Suppressor macrophage treated with lipopolysaccharide for 4 hours (primary cell): Measurements from ENCODE around the gene FOXN4.

ENCODE experiments used
- DNase-seq: peaks from one replicate; pipeline ENCODE4 v3.0.0-alpha.2; 2020

Gene FOXN4

GRCh38 chr12:109304485-109304884 is 4.6 kb downstream of the FOXN4 start:
- no peak for DNase-seq

- DNase-seq: no peak
These were observed 6.3 kb downstream of the FOXN4 start for GRCh38 chr12:109302770-109303169.

- no peak for DNase-seq
These were observed 6.7 kb downstream of the FOXN4 start for GRCh38 chr12:109302358-109302757.

GRCh38 chr12:109301643-109302168 is 7.4 kb downstream of the FOXN4 start:
- no peak for DNase-seq

GRCh38 chr12:109299849-109300248 is 9.2 kb downstream of the FOXN4 start:
- DNase-seq: no peak

- DNase-seq: no peak
These were observed 12.7 kb downstream of the FOXN4 start for GRCh38 chr12:109296431-109296830.

- no peak for DNase-seq
These were observed 13.2 kb downstream of the FOXN4 start for GRCh38 chr12:109295764-109296425.

GRCh38 chr12:109294286-109294796 is 14.7 kb downstream of the FOXN4 start:
- DNase-seq: no peak

GRCh38 chr12:109293106-109293505 is 16.0 kb downstream of the FOXN4 start:
- no peak for DNase-seq

GRCh38 chr12:109292342-109292711 is 16.8 kb downstream of the FOXN4 start:
- no peak for DNase-seq

- no peak for DNase-seq
These were observed 17.4 kb downstream of the FOXN4 start for GRCh38 chr12:109291521-109292341.

GRCh38 chr12:109291117-109291516 is 18.0 kb downstream of the FOXN4 start:
- DNase-seq: no peak

GRCh38 chr12:109290061-109290460 is 19.0 kb downstream of the FOXN4 start:
- no peak for DNase-seq

- DNase-seq: no peak
These were observed 19.5 kb downstream of the FOXN4 start for GRCh38 chr12:109289551-109289950.

- no peak for DNase-seq
These were observed 20.1 kb downstream of the FOXN4 start for GRCh38 chr12:109289004-109289403.

GRCh38 chr12:109288571-109288970 is 20.5 kb downstream of the FOXN4 start:
- DNase-seq: no peak

- DNase-seq: no peak
These were observed 21.1 kb downstream of the FOXN4 start for GRCh38 chr12:109287811-109288469.

- no peak for DNase-seq
These were observed 21.9 kb downstream of the FOXN4 start for GRCh38 chr12:109287181-109287580.

GRCh38 chr12:109286652-109287051 is 22.4 kb downstream of the FOXN4 start:
- DNase-seq: no peak

- no peak for DNase-seq
These were observed 22.8 kb downstream of the FOXN4 start for GRCh38 chr12:109286252-109286651.

GRCh38 chr12:109284392-109284791 is 24.7 kb downstream of the FOXN4 start:
- no peak for DNase-seq

- no peak for DNase-seq
These were observed 27.6 kb downstream of the FOXN4 start for GRCh38 chr12:109281452-109281851.

GRCh38 chr12:109279525-109279924 is 29.6 kb downstream of the FOXN4 start:
- no peak for DNase-seq

GRCh38 chr12:109278912-109279311 is 30.2 kb downstream of the FOXN4 start:
- no peak for DNase-seq
